HepG2 (cell line): ENCODE measurements around the gene TXNRD2. TPM values are rescaled to one million over a fixed set of nuclear protein-coding genes. Genes with fewer than 3 reads are reported as not detected.

Source experiments
- ARNT ChIP-seq: fragments of 450-650 bp; IDR thresholded peaks from 2 replicates; pipeline ENCODE4 v1.6.1; 2017
- CENPT ChIP-seq: sonication (generic); formaldehyde crosslinking; IDR thresholded peaks from 2 replicates; pipeline ENCODE4 v1.8.0; 2022; ENCODE audit warnings: low read depth, mild to moderate bottlenecking, moderate library complexity, missing genetic modification reagents
- ESRRA ChIP-seq: sonication (generic); formaldehyde crosslinking; IDR thresholded peaks from 2 replicates; pipeline ENCODE4 v1.5.1; 2020; ENCODE audit warnings: mild to moderate bottlenecking, low read depth, missing genetic modification reagents
- HNRNPH1 ChIP-seq: fragments of 200-400 bp; formaldehyde crosslinking; optimal IDR thresholded peaks from 2 replicates; pipeline ENCODE3; 2017; ENCODE audit warnings: mild to moderate bottlenecking, low read depth, low read length
- HNRNPL ChIP-seq: fragments of 200-400 bp; formaldehyde crosslinking; IDR thresholded peaks from 2 replicates; pipeline ENCODE4 v1.6.1; 2017; ENCODE audit warnings: mild to moderate bottlenecking, low read depth, low read length
- IKZF4 ChIP-seq: sonication (generic); formaldehyde crosslinking; IDR thresholded peaks from 2 replicates; pipeline ENCODE4 v1.5.1; 2020; ENCODE audit warnings: borderline replicate concordance, mild to moderate bottlenecking, low read depth, missing genetic modification reagents; ENCODE audit errors: not compliant biosample characterization
- IRF2 ChIP-seq: IDR thresholded peaks from 2 replicates; pipeline ENCODE4 v1.6.1; 2018; ENCODE audit warnings: missing genetic modification reagents, missing compliant biosample characterization
- KLF15 ChIP-seq: sonication (generic); formaldehyde crosslinking; IDR thresholded peaks from 2 replicates; pipeline ENCODE4 v1.8.1; 2023; ENCODE audit warnings: borderline replicate concordance, mild to moderate bottlenecking, inconsistent platforms, missing genetic modification reagents, mixed read lengths
- LCORL ChIP-seq, 2 experiments: fragments of 450-650 bp in 1 of 2; sonication (generic) in 1 of 2; formaldehyde crosslinking in 1 of 2; IDR thresholded peaks; 2 replicates each; pipeline versions ENCODE4 v1.5.0 to v1.6.1; 2017 to 2020; ENCODE audit warnings: antibody characterized with exemption in 1 of 2, missing genetic modification reagents in 1 of 2
- NFE2L1 ChIP-seq: sonication (generic); formaldehyde crosslinking; IDR thresholded peaks from 2 replicates; pipeline ENCODE4 v1.4.0; 2020; ENCODE audit warnings: missing genetic modification reagents, mild to moderate bottlenecking, borderline replicate concordance
- NFKB2 ChIP-seq: sonication (generic); formaldehyde crosslinking; IDR thresholded peaks from 2 replicates; pipeline ENCODE4 v1.4.0; 2020; ENCODE audit warnings: missing genetic modification reagents, borderline replicate concordance
- PITX1 ChIP-seq: sonication (generic); formaldehyde crosslinking; IDR thresholded peaks from 2 replicates; pipeline ENCODE4 v1.5.1; 2020; ENCODE audit warnings: mild to moderate bottlenecking, missing genetic modification reagents
- PTBP1 ChIP-seq: fragments of 200-400 bp; formaldehyde crosslinking; IDR thresholded peaks from 2 replicates; pipeline ENCODE4 v1.6.1; 2018; ENCODE audit warnings: low read length, low read depth; ENCODE audit not compliant: poor library complexity, severe bottlenecking
- REPIN1 ChIP-seq: sonication (generic); formaldehyde crosslinking; IDR thresholded peaks from 2 replicates; pipeline ENCODE4 v1.8.0; 2022; ENCODE audit warnings: missing genetic modification reagents, low read depth, mild to moderate bottlenecking, borderline replicate concordance
- REXO4 ChIP-seq: sonication (generic); formaldehyde crosslinking; IDR thresholded peaks from 2 replicates; pipeline ENCODE4 v1.8.0; 2022; ENCODE audit warnings: missing genetic modification reagents, mild to moderate bottlenecking, borderline replicate concordance
- SIN3A ChIP-seq: IDR thresholded peaks from 2 replicates; pipeline ENCODE4 v1.6.1; 2011; ENCODE audit warnings: low read depth, mild to moderate bottlenecking, control low read depth, low read length, borderline replicate concordance
- SMARCC2 ChIP-seq: fragments of 450-650 bp; IDR thresholded peaks from 2 replicates; pipeline ENCODE4 v1.6.1; 2017; ENCODE audit warnings: antibody characterized with exemption, mild to moderate bottlenecking
- SP2 ChIP-seq: sonication (generic); formaldehyde crosslinking; IDR thresholded peaks from 2 replicates; pipeline ENCODE4 v1.5.1; 2020; ENCODE audit warnings: mild to moderate bottlenecking, missing genetic modification reagents
- SPEN ChIP-seq: sonication (generic); formaldehyde crosslinking; IDR thresholded peaks from 2 replicates; pipeline ENCODE4 v1.5.1; 2020; ENCODE audit warnings: low read depth, mild to moderate bottlenecking, missing genetic modification reagents
- TARDBP ChIP-seq: sonication (generic); formaldehyde crosslinking; IDR thresholded peaks from 2 replicates; pipeline ENCODE4 v1.8.0; 2022; ENCODE audit warnings: mild to moderate bottlenecking, missing genetic modification reagents
- YEATS2 ChIP-seq: sonication (generic); formaldehyde crosslinking; IDR thresholded peaks from 2 replicates; pipeline ENCODE4 v1.4.0; 2020; ENCODE audit warnings: missing genetic modification reagents, borderline replicate concordance
- ZEB1 ChIP-seq: IDR thresholded peaks from 2 replicates; pipeline ENCODE4 v1.6.1; 2012; ENCODE audit warnings: mild to moderate bottlenecking, low read depth, inconsistent platforms; ENCODE audit not compliant: insufficient replicate concordance
- ZFY ChIP-seq: sonication (generic); formaldehyde crosslinking; IDR thresholded peaks from 2 replicates; pipeline ENCODE4 v1.4.0; 2020; ENCODE audit warnings: missing genetic modification reagents
- ZNF280D ChIP-seq: sonication (generic); formaldehyde crosslinking; IDR thresholded peaks from 2 replicates; pipeline ENCODE4 v1.5.1; 2020; ENCODE audit warnings: mild to moderate bottlenecking, missing genetic modification reagents
- ZNF343 ChIP-seq: sonication (generic); formaldehyde crosslinking; IDR thresholded peaks from 2 replicates; pipeline ENCODE4 v1.4.0; 2020; ENCODE audit warnings: mild to moderate bottlenecking, missing genetic modification reagents
- ZNF678 ChIP-seq: sonication (generic); formaldehyde crosslinking; IDR thresholded peaks from 2 replicates; pipeline ENCODE4 v1.4.0; 2020; ENCODE audit warnings: mild to moderate bottlenecking, missing genetic modification reagents
- ZNF816 ChIP-seq: sonication (generic); formaldehyde crosslinking; IDR thresholded peaks from 2 replicates; pipeline ENCODE4 v1.8.0; 2022; ENCODE audit warnings: missing genetic modification reagents, mild to moderate bottlenecking, borderline replicate concordance
- polyA plus RNA-seq, 8 experiments: library from polyadenylated mRNA; depleted of rRNA in 3 of 8; stranded (reverse) in 7 of 8; unstranded in 1 of 8; fragments of >200 nt; fragmentation: Illumina TruSeq in 4 of 8; extraction: Trizol in 4 of 8; gene quantifications; 2 replicates each; pipeline versions ENCODE4 v1.2.1 to v1.2.3, GENCODE V29; 2011 to 2016; ENCODE audit warnings: low read depth in 4 of 8, missing spikeins in 1 of 8, mixed read lengths in 1 of 8; ENCODE audit not compliant: insufficient read depth in 1 of 8
- total RNA-seq, 5 experiments: library from RNA; depleted of rRNA; stranded (reverse); fragments of >200 nt; fragmentation: Illumina TruSeq; extraction: Trizol; gene quantifications; 2 replicates each; pipeline ENCODE4 v1.2.3, GENCODE V29; 2016; ENCODE audit warnings: low read depth in 1 of 5

The TXNRD2 gene
- total and polyA plus RNA-seq, 2 of the 13 experiments (the other 11 are each of a cell fraction or from before 2014, with no cell fraction given): 17.5 to 18.6 TPM

GRCh38 chr22:19855504-19856409 lies 85.9 kb downstream of the TXNRD2 start (continued):
- TF ChIP-seq SP2 (CRISPR knock-in tag) (no peak), IRF2 (peak; percentile 48; the same call in 1 of the 2 replicates), PITX1 (CRISPR knock-in tag) (peak; percentile 71), TARDBP (peak; percentile 85; the same call in 1 of the 2 replicates), SPEN (CRISPR knock-in tag) (no peak), ARNT (no peak), REPIN1 (CRISPR knock-in tag) (peak; percentile 64), NFE2L1 (CRISPR knock-in tag) (no peak), ZNF816 (CRISPR knock-in tag) (no peak), CENPT (CRISPR knock-in tag) (no peak), HNRNPH1 (no peak), HNRNPL (0 out of 2 replicates have a peak, but pooled peaks have one; percentile 59), LCORL (IDR thresholded peaks at IDR 0.05) (peak; percentile 88), LCORL (CRISPR knock-in tag; IDR thresholded peaks at IDR 0.05) (peak; percentile 95; the same call in 1 of the 2 replicates), ZNF678 (CRISPR knock-in tag) (no peak), SMARCC2 (no peak), REXO4 (CRISPR knock-in tag) (no peak), NFKB2 (CRISPR knock-in tag) (peak; percentile 21; the same call in 1 of the 2 replicates), ZFY (CRISPR knock-in tag) (peak; percentile 15; the same call in 1 of the 2 replicates), ESRRA (CRISPR knock-in tag) (peak; percentile 49; the same call in 1 of the 2 replicates), IKZF4 (CRISPR knock-in tag) (no peak), ZNF343 (CRISPR knock-in tag) (no peak), PTBP1 (no peak), SIN3A (peak; percentile 22; the same call in 1 of the 2 replicates), KLF15 (CRISPR knock-in tag) (no peak), YEATS2 (CRISPR knock-in tag) (no peak; the same call in 1 of the 2 replicates), ZEB1 (no peak), ZNF280D (CRISPR knock-in tag) (no peak)
